ENCODE measurements around the gene STAT5A. TPM values are rescaled to one million over a fixed set of nuclear protein-coding genes. Genes with fewer than 3 reads are reported as not detected.

Gene STAT5A
- total RNA-seq, 1 donor from 2014 or later, result 0.77 TPM

DNA sequence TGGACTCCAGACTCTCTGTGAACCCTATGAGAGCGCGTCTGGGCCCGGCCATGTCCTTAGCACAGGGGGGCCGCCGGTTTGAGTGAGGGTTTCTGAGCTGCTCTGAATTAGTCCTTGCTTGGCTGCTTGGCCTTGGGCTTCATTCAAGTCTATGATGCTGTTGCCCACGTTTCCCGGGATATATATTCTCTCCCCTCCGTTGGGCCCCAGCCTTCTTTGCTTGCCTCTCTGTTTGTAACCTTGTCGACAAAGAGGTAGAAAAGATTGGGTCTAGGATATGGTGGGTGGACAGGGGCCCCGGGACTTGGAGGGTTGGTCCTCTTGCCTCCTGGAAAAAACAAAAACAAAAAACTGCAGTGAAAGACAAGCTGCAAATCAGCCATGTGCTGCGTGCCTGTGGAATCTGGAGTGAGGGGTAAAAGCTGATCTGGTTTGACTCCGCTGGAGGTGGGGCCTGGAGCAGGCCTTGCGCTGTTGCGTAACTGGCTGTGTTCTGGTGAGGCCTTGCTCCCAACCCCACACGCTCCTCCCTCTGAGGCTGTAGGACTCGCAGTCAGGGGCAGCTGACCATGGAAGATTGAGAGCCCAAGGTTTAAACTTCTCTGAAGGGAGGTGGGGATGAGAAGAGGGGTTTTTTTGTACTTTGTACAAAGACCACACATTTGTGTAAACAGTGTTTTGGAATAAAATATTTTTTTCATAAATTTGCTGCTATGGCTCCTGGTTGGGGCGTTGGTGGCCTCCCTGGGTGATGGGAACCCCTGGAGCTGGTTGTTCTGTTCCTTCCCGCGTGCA, 23.1 kb downstream of the STAT5A start:
- H3K79me2 ChIP-seq (ENCODE audit: insufficient read depth, low read length), result no peaks in the 10 kb centered on the region
- no peaks in the 10 kb centered on the region for H3K9me3 Mint-ChIP-seq (ENCODE audit: unreplicated experiment)
- no peak for TF ChIP-seq EZH2 (IDR thresholded peaks at IDR 0.05; ENCODE audit: insufficient read depth, low read length)
- TF ChIP-seq CTCF (IDR thresholded peaks at IDR 0.05; ENCODE audit: insufficient read depth, low read depth, low read length), result no peak
- H3K27me3 Mint-ChIP-seq (ENCODE audit: low read depth, unreplicated experiment), result no peaks in the 10 kb centered on the region
- peaks cover 9% of the 10 kb centered on the region for H3K4me1 Mint-ChIP-seq (ENCODE audit: low read depth, unreplicated experiment)
- peaks cover 7% of the 10 kb centered on the region for H3K36me3 ChIP-seq (ENCODE audit: insufficient read depth, low read length)
- H3K4me3 Mint-ChIP-seq (ENCODE audit: unreplicated experiment), result no peak overlapping the region
- H3K36me3 Mint-ChIP-seq (ENCODE audit: low read depth, unreplicated experiment), result peaks cover 17% of the 10 kb centered on the region
- peaks cover 6% of the 10 kb centered on the region for H3K4me1 ChIP-seq (ENCODE audit: insufficient read depth, low read length)
- H3K4me3 ChIP-seq (ENCODE audit: insufficient read depth, low read depth, low read length), result no peak overlapping the region
- H3K27ac Mint-ChIP-seq (ENCODE audit: unreplicated experiment), result peak overlapping the region; percentile 41
- H3K9me3 ChIP-seq (ENCODE audit: insufficient read depth, low read depth, low read length), result no peaks in the 10 kb centered on the region
- FAIRE-seq (no peak), DNase-seq (ENCODE audit: low read depth) (peak; percentile 59)
- H3K27ac ChIP-seq (ENCODE audit: low read depth, low read length), result no peak overlapping the region
- no peak overlapping the region for H2AFZ ChIP-seq (ENCODE audit: low read depth, low read length)
- peaks cover 7% of the 10 kb centered on the region for H4K20me1 ChIP-seq (ENCODE audit: insufficient read depth, low read length)
- no peak overlapping the region for H3K9ac ChIP-seq (ENCODE audit: low read length)
- no peaks in the 10 kb centered on the region for H3K27me3 ChIP-seq (ENCODE audit: insufficient read depth, low read length)
- no peak overlapping the region for H3K4me2 ChIP-seq (ENCODE audit: low read length)

- Mint-ChIP-seq H3K27ac (ENCODE audit: unreplicated experiment) (no peak overlapping the region), H3K27me3 (ENCODE audit: low read depth, unreplicated experiment) (no peaks in the 10 kb centered on the region), H3K9me3 (ENCODE audit: unreplicated experiment) (no peaks in the 10 kb centered on the region), H3K36me3 (ENCODE audit: low read depth, unreplicated experiment) (peaks cover 19% of the 10 kb centered on the region), H3K4me1 (ENCODE audit: low read depth, unreplicated experiment) (peaks cover 9% of the 10 kb centered on the region), H3K4me3 (ENCODE audit: unreplicated experiment) (no peak overlapping the region)
- Histone ChIP-seq H3K9me3 (ENCODE audit: insufficient read depth, low read depth, low read length) (no peaks in the 10 kb centered on the region), H3K9ac (ENCODE audit: low read length) (no peak overlapping the region), H3K4me3 (ENCODE audit: insufficient read depth, low read depth, low read length) (no peak overlapping the region), H3K4me2 (ENCODE audit: low read length) (peak overlapping the region; percentile 65), H2AFZ (ENCODE audit: low read depth, low read length) (no peak overlapping the region), H4K20me1 (ENCODE audit: insufficient read depth, low read length) (peaks cover 10% of the 10 kb centered on the region), H3K27ac (ENCODE audit: low read depth, low read length) (no peak overlapping the region), H3K79me2 (ENCODE audit: insufficient read depth, low read length) (no peaks in the 10 kb centered on the region), H3K27me3 (ENCODE audit: insufficient read depth, low read length) (no peaks in the 10 kb centered on the region), H3K4me1 (ENCODE audit: insufficient read depth, low read length) (peaks cover 6% of the 10 kb centered on the region), H3K36me3 (ENCODE audit: insufficient read depth, low read length) (peaks cover 12% of the 10 kb centered on the region)
- TF ChIP-seq EZH2 (IDR thresholded peaks at IDR 0.05; ENCODE audit: insufficient read depth, low read length), result no peak
- TF ChIP-seq CTCF (IDR thresholded peaks at IDR 0.05; ENCODE audit: insufficient read depth, low read depth, low read length), result no peak
- FAIRE-seq (no peak), DNase-seq (ENCODE audit: low read depth) (no peak)
Measured at GRCh38 chr17:42312035-42312284, 23.7 kb downstream of the STAT5A start.

Data from astrocyte (in vitro differentiated cells and primary cell).